Smooth muscle cell (in vitro differentiated cells): Measurements from ENCODE around the gene SLC25A21. TPM values are rescaled to one million over a fixed set of nuclear protein-coding genes. Genes with fewer than 3 reads are reported as not detected.

ENCODE experiments used
- DNase-seq: peaks from one replicate; lab custom pipeline; 2025; ENCODE audit not compliant: unreplicated experiment; lab: John Stamatoyannopoulos, UW
- H2AFZ ChIP-seq: fragments of 200-600 bp; sonication (generic); 2 replicates; pipeline ENCODE4 v1.6.0; 2016; ENCODE audit warnings: antibody characterized with exemption, low read depth, mild to moderate bottlenecking
- H3F3A ChIP-seq: fragments of 200-600 bp; sonication (generic); 2 replicates; pipeline ENCODE4 v1.6.0; 2017; ENCODE audit warnings: antibody characterized with exemption, low read depth
- H3K27ac ChIP-seq: fragments of 200-600 bp; sonication (generic); 2 replicates; pipeline ENCODE4 v1.5.1; 2016; ENCODE audit warnings: low read depth, mild to moderate bottlenecking
- H3K27me3 ChIP-seq: fragments of 200-600 bp; sonication (generic); 2 replicates; pipeline ENCODE4 v1.6.1; 2016; ENCODE audit warnings: low read depth, mild to moderate bottlenecking
- H3K36me3 ChIP-seq: fragments of 200-600 bp; sonication (generic); 2 replicates; pipeline ENCODE4 v1.5.1; 2016; ENCODE audit warnings: low read depth
- H3K4me1 ChIP-seq: fragments of 200-600 bp; sonication (generic); 2 replicates; pipeline ENCODE4 v1.5.1; 2016; ENCODE audit warnings: low read depth
- H3K4me2 ChIP-seq: fragments of 200-600 bp; sonication (generic); 2 replicates; pipeline ENCODE4 v1.6.0; 2016; ENCODE audit warnings: mild to moderate bottlenecking
- H3K4me3 ChIP-seq: fragments of 200-600 bp; sonication (generic); 2 replicates; pipeline ENCODE4 v1.5.1; 2016; ENCODE audit warnings: mild to moderate bottlenecking
- H3K79me2 ChIP-seq: fragments of 200-600 bp; sonication (generic); 2 replicates; pipeline ENCODE4 v1.6.0; 2016; ENCODE audit warnings: low read depth, mild to moderate bottlenecking
- H3K9ac ChIP-seq: fragments of 200-600 bp; sonication (generic); 2 replicates; pipeline ENCODE4 v1.6.0; 2016; ENCODE audit warnings: low read depth
- H3K9me3 ChIP-seq: fragments of 200-600 bp; sonication (generic); replicated peaks from 2 replicates; pipeline ENCODE4 v1.5.1; 2016; ENCODE audit warnings: low read depth
- H4K20me1 ChIP-seq: fragments of 200-600 bp; sonication (generic); 2 replicates; pipeline ENCODE4 v1.6.0; 2016; ENCODE audit warnings: low read depth
- WGBS: methylation state at CpG from one replicate; pipeline ENCODE4 v1.1.7; 2016; ENCODE audit warnings: low lambda C conversion rate; 5-methylcytosine and 5-hydroxymethylcytosine counted together
- polyA plus RNA-seq: library from polyadenylated mRNA; unstranded; fragments of >200 nt; fragmentation: Nextera tagmentation; extraction: Ambion mirVana; gene quantifications from 2 replicates; pipeline ENCODE4 v1.2.1, GENCODE V29; 2016
- total RNA-seq: library from RNA; depleted of rRNA; stranded (reverse); fragments of >200 nt; gene quantifications from 2 replicates; pipeline ENCODE4 v1.2.3, GENCODE V29; 2014
- TF ChIP-seq, protein P1 (sequence below): fragments of 200-600 bp; sonication (generic); IDR thresholded peaks from 2 replicates; pipeline ENCODE4 v1.5.1; 2017; ENCODE audit warnings: borderline replicate concordance, mild to moderate bottlenecking, antibody characterized with exemption; ENCODE audit not compliant: insufficient read depth, poor library complexity, severe bottlenecking

Gene SLC25A21
- total and polyA plus RNA-seq, 2 experiments from 2014 or later = 1.1 TPM; not detected in 1

DNA sequence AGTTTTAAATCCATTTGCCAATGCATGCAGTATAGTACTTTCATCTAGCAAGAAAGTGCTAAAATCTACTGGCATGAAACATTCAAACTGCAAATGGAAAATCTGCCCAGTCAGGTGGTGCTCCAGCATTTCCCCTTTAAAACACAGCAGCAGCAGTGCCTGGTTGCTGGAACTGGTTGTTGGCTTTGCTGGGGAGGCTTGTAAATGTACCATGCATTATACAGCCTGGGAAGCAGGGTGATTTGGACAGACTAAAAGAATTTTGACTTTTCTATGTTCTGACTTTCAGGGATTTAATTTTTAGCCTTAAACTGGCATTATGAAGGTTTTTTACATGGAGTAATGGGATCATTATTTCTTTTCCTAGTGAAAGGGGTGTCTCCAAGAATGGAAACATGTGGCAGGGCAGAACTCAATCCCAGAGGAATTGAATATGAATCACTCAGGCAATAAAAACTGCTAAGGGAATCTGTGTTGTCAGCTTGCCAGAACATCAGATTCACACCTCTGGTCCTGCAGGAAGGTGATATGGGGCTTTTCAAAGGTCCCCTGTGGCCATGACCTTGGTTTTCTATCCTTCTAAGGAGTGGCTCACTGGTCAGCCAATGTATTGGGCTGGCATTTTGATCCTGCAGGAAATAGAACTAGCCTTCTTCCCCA, 519.7 kb downstream of the SLC25A21 start:
- Histone ChIP-seq H3K27ac (no peak overlapping the region), H3K4me1 (peaks cover 10% of the 10 kb centered on the region), H2AFZ (no peak overlapping the region), H3K79me2 (no peaks in the 10 kb centered on the region), H3K27me3 (peaks cover 100% of the 10 kb centered on the region), H3K36me3 (no peaks in the 10 kb centered on the region), H3F3A (no peaks in the 10 kb centered on the region), H3K9ac (no peak overlapping the region), H3K4me3 (no peak overlapping the region), H4K20me1 (no peaks in the 10 kb centered on the region), H3K9me3 (no peaks in the 10 kb centered on the region), H3K4me2 (no peak overlapping the region)
- TF ChIP-seq, protein P1, sequence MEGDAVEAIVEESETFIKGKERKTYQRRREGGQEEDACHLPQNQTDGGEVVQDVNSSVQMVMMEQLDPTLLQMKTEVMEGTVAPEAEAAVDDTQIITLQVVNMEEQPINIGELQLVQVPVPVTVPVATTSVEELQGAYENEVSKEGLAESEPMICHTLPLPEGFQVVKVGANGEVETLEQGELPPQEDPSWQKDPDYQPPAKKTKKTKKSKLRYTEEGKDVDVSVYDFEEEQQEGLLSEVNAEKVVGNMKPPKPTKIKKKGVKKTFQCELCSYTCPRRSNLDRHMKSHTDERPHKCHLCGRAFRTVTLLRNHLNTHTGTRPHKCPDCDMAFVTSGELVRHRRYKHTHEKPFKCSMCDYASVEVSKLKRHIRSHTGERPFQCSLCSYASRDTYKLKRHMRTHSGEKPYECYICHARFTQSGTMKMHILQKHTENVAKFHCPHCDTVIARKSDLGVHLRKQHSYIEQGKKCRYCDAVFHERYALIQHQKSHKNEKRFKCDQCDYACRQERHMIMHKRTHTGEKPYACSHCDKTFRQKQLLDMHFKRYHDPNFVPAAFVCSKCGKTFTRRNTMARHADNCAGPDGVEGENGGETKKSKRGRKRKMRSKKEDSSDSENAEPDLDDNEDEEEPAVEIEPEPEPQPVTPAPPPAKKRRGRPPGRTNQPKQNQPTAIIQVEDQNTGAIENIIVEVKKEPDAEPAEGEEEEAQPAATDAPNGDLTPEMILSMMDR = no peak
- DNase-seq = no peak

DNA sequence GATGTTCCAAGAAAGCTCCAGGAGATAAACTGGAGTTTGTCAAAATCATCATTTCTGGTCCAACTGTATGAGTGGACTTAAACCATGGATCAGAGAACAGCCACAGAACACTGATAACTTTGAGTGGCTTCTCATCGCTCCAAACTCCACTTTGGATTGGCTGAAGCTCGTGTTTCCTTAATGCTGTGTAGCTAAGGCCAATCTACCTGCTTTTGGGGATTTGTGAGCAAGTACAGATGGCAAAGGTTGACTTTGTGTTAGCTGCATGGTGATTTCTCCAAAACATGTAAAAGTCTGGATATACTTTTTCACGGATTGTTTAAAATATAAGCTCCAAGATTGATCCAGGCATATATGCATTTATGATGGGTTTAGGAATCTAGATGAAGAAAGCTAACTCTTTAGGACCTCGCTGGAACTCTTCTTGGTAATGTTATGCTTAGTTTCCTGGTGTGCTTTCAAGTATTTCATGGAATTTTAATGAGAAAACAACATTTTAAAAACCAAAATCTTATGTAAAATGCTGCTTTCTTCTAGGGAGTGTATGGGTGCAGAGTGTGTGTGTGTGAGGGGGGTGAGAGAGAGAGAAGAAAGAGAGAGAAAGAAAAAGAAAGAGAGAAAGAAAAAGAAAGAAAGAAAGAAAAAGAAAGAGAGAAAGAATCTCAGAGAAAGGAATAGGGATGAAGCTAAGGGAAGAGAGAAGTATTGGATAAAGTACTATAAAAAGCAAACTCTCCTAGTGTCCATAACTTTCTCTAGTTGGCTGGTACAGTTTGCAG, 522.3 kb downstream of the SLC25A21 start:
- TF ChIP-seq, protein P1 = peak; percentile 5
- H3K27ac ChIP-seq = no peak overlapping the region
- WGBS = 32% methylated on average over 4 of the region's 4 CpGs

GRCh38 chr14:36647824-36648753, 524.3 kb downstream of the SLC25A21 start:
- TF ChIP-seq, protein P1 = peak; percentile 55
- no peaks in the 10 kb centered on the region for H3F3A ChIP-seq
- no peaks in the 10 kb centered on the region for H3K9me3 ChIP-seq
- no peak overlapping the region for H3K27ac ChIP-seq
- peak overlapping the region; percentile 48 for H3K4me3 ChIP-seq
- peaks cover 98% of the 10 kb centered on the region for H3K27me3 ChIP-seq
- no peaks in the 10 kb centered on the region for H3K36me3 ChIP-seq
- peak overlapping the region; percentile 81 for H2AFZ ChIP-seq
- DNase-seq = no peak
- no peaks in the 10 kb centered on the region for H4K20me1 ChIP-seq
- H3K9ac ChIP-seq = no peak overlapping the region
- H3K79me2 ChIP-seq = no peaks in the 10 kb centered on the region
- peaks cover 11% of the 10 kb centered on the region for H3K4me1 ChIP-seq
- 3% methylated on average over 52 of the region's 62 CpGs for WGBS
- H3K4me2 ChIP-seq = peak overlapping the region; percentile 92

More for the DNA sequence above, 522.3 kb downstream of the SLC25A21 start:
- peaks cover 100% of the 10 kb centered on the region for H3K27me3 ChIP-seq
- H4K20me1 ChIP-seq = no peaks in the 10 kb centered on the region
- H3K4me1 ChIP-seq = peaks cover 11% of the 10 kb centered on the region
- no peaks in the 10 kb centered on the region for H3K79me2 ChIP-seq
- H3K36me3 ChIP-seq = no peaks in the 10 kb centered on the region
- no peak for DNase-seq
- H3K9me3 ChIP-seq = no peaks in the 10 kb centered on the region
- no peak overlapping the region for H2AFZ ChIP-seq
- H3F3A ChIP-seq = no peaks in the 10 kb centered on the region
- no peak overlapping the region for H3K9ac ChIP-seq
- no peak overlapping the region for H3K4me2 ChIP-seq
- no peak overlapping the region for H3K4me3 ChIP-seq
